PC-9 (cell line): ENCODE data around the gene RUNX1.

Experiments
- EZH2 ChIP-seq: fragments of 200-600 bp; sonication (generic); IDR thresholded peaks from 2 replicates; pipeline ENCODE4 v1.8.0; 2017; ENCODE audit warnings: antibody characterized with exemption, low read depth
- TF ChIP-seq, protein P1 (sequence below): fragments of 200-600 bp; sonication (generic); conservative IDR thresholded peaks from 2 replicates; pipeline ENCODE4 v1.6.1; 2017; ENCODE audit warnings: mixed run types, antibody characterized with exemption, mild to moderate bottlenecking, moderate library complexity

- TF ChIP-seq, protein P1, sequence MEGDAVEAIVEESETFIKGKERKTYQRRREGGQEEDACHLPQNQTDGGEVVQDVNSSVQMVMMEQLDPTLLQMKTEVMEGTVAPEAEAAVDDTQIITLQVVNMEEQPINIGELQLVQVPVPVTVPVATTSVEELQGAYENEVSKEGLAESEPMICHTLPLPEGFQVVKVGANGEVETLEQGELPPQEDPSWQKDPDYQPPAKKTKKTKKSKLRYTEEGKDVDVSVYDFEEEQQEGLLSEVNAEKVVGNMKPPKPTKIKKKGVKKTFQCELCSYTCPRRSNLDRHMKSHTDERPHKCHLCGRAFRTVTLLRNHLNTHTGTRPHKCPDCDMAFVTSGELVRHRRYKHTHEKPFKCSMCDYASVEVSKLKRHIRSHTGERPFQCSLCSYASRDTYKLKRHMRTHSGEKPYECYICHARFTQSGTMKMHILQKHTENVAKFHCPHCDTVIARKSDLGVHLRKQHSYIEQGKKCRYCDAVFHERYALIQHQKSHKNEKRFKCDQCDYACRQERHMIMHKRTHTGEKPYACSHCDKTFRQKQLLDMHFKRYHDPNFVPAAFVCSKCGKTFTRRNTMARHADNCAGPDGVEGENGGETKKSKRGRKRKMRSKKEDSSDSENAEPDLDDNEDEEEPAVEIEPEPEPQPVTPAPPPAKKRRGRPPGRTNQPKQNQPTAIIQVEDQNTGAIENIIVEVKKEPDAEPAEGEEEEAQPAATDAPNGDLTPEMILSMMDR, result no peak
- no peak for TF ChIP-seq EZH2
Measured at GRCh38 chr21:35097525-35097924, 48.4 kb upstream of the RUNX1 start.
